Measurements from ENCODE around the gene SUPT7L.
"Not testable (repeated sequence)": the region's sequence is repeated elsewhere in the genome, so short reads cannot be mapped to it uniquely, and the experiment has no call there.

SUPT7L gene

DNA sequence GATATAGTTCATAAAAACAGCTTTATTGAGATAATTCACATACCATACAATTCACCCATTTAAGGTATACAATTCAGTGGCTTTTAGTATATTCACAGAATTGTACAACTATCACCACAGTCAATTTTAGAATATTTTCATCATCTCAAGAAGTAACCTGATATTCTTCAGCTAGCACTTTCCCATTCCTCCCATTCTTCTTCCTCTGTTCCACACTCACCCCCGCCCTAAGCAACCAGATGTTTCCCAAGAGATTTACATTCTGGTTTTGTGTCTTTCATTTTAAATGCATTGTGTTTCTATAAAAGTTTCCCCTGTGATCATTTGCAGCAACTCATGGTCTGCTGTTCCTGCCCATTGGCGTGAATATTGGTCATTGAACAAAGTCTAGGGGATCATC lies 29.1 kb downstream of the SUPT7L start:
- DNase-seq, result no peak

DNA sequence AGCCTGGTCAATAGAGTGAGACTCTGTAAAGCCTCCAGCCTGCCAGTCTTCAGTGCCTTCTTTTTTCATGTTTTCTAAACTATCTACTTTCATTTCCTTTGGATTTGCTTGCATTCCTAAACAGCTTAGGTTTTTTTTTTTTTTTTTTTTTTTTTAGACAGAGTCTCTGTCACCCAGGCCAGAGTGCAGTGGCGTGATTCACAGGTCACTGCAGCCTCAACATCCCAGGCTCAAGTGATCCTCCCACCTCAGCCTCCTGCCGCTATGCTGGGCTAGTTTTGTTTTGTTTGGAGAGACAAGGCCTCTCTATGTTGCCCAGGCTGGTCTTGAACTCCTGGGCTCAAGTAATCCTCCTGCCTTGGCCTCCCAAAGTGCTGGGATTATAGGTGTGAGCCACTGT lies 33.2 kb downstream of the SUPT7L start:
- DNase-seq, result not testable (repeated sequence)

DNA sequence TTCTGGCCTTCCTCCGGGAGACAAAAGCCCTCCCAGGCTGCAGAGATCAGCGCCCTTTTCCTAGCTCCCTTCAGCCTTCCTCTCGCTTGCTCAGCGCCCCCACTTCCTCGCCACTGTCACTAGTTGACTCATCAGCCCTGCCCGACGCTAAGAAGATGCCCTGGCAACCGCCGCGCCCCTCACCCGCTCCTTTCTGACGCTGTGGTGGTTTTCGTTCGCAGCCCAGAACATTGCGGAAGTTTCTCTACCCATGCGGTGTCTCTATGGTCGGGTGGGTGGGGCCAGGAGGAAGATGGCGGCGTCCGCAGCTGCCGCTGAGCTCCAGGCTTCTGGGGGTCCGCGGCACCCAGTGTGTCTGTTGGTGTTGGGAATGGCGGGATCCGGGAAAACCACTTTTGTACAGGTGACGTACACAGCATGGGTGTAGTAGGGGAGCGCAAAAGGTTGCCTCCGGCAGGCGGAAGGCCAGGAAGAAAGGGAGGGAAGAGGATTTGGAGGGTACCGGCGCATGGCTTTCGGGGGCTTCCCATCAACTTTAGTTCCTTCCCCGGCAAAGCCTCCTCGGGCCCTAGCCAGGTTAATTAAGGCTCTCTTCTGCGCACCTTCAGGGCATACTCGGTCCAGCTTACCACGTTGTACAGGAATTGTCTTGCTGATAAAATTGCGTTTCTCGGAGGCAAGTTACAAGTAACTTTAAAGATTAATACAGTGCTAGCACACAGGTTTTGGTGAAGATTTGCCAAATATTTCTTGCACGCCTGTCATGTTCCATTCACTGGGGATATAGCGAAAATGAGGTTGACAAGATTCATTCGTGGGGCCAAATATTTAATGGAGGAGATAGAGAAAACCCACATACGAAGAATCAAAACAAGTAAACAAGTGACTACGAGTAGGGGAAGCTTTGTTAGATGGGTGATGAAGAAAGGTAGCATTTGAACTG lies 34.4 kb downstream of the SUPT7L start, which contains the start of the genes CCDC121 and GPN1:
Gene CCDC121, minus strand, starts transcription at position 246 of the 943 bp plus-strand sequence. CDS start 1,213 bp downstream, outside the sequence.
Gene GPN1, plus strand, starts transcription at position 284 of the 943 bp plus-strand sequence. Its CDS starts 9 bp downstream, at position 293.
- DNase-seq, result peak; percentile 83

DNA sequence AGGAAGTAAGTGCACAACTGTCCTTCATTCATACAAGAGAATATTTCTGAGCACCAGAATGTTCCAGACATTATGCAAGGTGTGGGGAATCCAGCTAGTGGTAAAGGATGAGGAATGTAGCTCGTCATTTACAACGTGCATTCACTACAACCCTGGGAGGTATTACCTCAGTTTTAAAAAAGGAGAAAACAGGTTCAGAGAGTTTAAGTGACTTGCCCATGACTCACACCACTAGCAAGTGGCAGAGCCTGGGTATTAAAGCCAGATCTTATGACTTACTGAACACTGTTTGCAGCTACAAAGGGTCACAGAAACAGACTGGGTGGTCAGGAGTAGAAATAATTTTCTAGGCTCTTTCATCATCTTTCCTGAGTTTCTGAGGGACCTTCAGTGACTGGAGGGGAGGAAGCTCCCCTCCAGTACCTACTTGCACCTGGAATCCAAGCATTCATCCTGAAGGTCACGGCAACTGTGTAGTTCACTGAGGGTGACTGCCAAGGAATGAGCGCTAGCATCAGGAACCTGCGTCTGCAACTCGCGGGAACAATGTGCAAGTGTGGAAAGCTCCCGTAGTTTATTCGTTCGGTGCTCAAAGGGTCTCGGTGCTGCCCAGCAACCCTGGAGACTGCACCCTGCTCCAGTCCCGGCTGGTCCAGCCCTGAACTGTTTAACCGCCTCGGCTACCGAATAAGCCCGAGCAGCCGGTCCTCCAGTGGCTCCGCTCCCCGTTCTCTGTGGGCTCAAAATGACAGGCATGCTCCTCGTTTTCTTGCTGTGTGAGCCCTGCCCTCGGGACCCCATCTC lies 35.2 kb downstream of the SUPT7L start:
- DNase-seq, result peak; percentile 5

DNA sequence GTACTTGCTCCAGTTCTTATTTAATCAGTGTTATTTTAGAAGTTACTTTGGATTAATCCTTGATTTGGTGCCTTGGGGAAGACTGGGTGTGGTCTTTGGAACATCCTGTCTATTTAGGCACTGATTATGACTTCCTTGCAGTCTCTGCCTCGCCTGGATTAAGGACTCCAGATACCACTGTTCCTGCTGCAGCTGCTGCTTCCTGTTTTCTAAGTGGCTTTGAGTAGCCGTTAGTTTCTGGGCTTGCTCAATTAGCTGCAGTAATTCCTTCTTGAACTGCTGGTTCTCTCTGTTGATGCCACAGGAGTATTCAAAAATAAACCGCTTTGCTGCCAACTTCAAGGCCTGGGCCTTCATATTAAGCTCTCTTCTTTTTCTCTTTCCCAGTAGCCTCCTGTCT lies 36.5 kb downstream of the SUPT7L start:
- DNase-seq, result peak; percentile 58

DNA sequence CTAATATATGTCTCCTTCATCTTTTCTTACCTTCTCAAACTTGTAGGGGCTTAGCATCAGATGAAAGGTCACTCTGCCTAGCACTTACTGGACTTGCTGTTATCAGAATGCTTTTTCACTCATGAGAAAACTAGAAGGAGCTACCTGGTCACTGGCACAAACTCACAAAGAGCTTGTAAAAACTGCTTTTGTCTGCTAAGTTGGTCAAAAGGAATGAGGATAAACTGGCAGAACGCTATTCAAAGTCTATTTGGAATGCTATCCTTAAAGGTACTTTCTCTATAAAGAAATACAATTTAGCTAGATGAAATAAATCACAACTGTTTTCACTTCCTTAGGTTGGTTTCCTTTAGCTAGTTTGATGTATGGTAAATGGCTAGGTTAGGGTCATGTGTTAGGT lies 37.1 kb downstream of the SUPT7L start:
- DNase-seq, result not testable (repeated sequence)

DNA sequence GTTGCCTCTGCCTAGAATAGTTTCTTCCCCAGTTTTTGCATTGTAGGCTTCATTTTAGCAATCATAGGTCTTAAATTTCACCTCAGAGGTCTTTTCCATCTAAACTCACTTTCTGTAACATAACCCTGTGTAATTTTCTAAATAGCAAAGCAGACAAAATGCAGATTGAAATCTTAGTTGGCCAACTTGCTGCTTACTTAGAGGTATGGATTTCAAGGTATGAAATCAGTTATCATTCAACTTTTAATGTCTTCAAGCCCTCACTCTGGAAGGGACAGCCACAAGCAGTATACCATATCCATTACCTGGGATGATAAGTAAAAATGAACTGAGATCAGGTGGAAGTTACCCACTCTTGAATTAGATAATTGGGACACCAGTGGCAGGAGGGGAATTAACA lies 38.5 kb downstream of the SUPT7L start:
- DNase-seq, result no peak

DNA sequence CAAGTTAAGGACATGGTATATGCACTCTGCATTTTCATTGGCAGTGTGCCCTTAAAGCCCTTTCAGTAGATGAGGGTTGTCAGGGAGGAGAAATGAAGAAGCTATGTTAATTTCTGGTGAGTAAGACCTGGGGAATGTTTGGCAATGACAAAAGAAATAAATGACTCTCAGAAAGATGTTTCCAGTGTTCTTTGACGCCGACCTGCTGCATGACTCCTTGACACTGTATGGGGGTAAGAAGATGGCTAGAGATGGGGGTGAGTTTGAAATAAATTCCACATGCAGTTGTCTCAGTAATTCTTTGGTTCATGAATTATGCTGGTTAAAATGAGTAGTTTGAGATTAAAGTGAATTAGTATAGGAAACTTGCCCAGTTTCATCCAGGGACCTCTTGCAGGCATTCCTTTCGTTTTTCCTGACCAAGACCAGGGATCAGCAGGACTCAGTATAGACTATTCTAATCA lies 40.5 kb downstream of the SUPT7L start:
- DNase-seq, result no peak

DNA sequence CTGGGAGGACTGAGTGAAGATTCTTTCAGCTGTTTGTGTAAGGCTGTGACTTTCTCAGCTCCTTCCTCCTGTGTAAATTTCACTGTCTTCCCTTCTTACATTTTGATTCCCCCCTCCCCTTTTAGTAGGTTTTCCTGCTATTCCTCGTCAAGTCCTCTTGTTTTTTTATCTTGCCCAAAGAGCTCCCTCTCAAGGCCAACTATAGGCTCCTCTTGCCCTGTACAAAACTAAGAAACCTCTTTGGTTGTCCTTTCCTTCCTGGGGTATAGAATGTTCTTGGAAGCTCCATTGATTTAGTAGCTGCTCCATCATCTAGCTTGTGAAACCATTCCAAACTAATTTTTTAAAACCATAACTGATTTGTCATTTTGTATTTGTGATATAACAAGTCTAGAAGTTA lies 41.9 kb downstream of the SUPT7L start:
- DNase-seq, result no peak

DNA sequence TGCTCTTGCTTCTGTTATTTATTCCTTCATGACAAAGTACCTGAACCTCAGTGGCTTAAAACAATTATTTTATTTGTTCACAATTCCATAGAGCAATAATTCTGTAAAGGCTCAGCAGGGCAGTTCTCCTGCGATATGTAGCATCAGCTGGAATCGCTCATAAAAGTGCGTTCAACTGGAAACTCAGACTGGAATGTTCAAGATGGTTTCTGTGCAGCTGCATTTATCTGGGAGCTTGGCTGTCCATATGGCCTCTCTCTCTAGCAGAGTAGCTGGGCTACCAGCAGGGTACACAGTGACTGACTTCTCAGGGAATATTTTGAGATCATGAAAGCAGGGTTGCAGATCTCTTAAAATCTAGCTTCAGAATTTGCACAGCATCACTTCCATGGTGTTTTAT lies 48.1 kb downstream of the SUPT7L start:
- no peak for DNase-seq

DNA sequence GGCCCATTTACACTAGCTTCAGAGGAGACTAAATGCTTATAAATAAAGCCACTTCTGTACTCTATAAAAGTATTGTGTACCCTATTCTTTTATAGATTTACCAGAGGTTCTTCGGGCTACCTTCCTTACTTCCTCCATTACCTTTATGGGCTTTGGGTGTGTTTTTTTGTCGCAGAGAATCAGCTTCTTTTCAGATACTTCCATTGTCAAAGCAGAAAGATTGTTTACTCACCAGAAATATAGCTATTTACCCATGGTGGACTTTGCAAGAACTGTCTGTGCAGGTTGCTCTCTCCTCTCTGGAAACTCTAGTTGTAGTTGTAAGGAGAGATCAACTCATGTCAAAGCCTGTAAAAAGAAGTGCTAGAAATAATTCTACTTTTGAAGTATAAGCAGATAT lies 49.4 kb downstream of the SUPT7L start:
- DNase-seq, result no peak

DNA sequence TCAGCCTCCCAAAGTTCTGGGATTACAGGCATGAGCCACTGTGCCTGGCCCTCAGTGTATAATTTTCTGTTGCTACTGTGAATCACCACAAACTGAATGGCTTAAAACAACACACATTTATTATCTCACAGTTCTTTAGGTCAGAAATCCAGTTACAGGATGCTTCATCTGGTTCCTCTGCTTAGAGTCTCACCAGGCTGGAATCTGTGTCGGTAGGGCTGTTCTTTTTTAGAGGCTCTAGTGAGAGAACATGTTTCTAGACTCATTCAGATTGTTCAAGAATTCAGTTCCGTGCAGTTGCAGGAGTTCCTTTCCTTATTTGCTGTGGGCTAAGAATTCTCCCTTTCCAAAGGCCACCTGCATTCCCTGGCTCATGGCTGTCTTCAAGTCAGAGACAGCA lies 56.8 kb downstream of the SUPT7L start:
- DNase-seq, result no peak

Data from GF-D8 (cell line).